Hematopoietic multipotent progenitor cell treated with erythropoietin and hydrocortisone succinate and interleukin-3 and kit ligand, for 4 days (in vitro differentiated cells): ENCODE measurements around the gene MAPK8.

Experiments used
- DNase-seq: peaks from one replicate; pipeline ENCODE4 v3.0.0-alpha.2; 2015

The MAPK8 gene

GRCh38 chr10:48451969-48452878 lies 145.7 kb downstream of the MAPK8 start:
- no peak for DNase-seq

- DNase-seq, result no peak
Observed at GRCh38 chr10:48452879-48453412, 146.5 kb downstream of the MAPK8 start.

DNA sequence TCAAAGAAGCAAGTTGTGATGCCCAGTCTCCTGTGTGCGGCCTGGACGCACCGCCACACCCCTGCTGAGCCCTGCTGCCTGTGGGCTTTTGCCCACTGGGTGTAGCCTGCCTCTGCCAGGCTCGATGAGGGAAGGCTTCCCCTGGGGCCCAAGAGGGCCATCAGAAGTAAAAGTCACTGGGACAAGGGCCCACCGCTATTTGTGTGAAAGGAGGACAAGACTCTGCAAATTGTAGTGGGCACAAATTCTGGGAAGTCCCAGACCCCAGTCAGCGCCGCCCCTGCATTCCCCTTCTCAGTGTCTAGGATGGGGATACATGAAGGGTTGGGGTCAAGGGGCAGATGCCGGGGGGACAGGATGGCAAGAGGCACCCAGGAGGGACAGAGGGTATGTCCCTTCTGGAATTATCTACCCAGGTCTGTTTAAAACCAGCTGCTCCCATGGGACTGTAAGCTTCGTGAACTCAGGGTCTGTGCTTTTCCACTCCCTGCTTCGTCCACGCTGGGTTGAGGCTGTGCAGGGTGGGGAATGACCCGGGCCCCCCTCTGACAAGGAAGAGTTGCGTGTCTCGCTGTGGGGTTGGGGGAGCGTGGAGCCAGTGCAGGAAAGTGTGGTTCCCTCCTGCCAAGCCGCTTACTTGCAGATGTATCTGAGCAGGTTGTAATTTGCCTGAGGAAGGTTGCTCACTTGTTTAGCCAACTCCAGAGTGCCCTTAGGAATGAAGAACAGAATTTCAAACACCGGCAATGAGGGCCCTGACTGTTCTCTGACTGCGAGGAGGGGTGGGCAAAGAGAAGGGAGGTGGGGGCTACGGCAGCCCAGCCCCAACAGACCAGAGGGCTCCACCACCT lies 147.2 kb downstream of the MAPK8 start:
- no peak for DNase-seq

- no peak for DNase-seq
Observed at GRCh38 chr10:48454302-48455054, 148.0 kb downstream of the MAPK8 start.

GRCh38 chr10:48455055-48455391 lies 148.5 kb downstream of the MAPK8 start:
- no peak for DNase-seq

DNA sequence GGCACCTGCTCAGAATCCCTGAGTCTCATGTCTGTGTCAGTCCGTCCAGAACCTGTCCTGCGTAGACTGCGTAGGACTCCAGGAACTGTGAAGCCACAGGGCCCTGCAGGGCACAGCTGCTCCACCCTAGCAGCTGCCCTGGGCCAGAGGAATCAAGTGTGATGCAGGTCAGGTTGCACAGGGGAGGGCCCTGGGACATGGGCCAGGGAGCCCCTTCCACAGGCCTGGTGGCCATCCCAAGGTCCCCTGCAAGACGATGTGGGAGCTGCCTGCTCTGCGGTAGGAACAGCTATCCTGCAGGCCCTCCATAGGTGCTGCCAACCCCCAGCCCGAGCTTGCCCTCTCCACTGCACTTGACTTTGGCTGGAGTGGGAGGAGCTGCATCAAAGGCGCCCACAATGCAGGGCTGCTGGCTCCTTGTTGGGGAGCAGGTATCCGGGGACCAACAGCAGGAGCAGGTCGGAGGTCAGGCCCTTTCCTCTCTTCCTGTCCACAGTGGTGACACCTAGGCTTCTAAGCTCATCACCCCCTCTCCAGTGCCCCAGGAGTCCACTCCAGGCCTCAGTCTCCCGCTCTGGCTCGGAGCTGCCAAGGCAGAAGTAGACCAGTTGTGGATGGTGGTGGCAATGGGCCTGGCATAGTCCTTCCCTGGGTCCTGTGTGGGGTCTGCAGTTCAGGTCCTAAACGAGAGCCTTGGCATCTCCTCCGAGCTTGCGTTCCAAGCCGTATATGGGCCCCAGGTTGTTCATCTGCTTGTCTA lies 149.1 kb downstream of the MAPK8 start:
- DNase-seq, result no peak

DNA sequence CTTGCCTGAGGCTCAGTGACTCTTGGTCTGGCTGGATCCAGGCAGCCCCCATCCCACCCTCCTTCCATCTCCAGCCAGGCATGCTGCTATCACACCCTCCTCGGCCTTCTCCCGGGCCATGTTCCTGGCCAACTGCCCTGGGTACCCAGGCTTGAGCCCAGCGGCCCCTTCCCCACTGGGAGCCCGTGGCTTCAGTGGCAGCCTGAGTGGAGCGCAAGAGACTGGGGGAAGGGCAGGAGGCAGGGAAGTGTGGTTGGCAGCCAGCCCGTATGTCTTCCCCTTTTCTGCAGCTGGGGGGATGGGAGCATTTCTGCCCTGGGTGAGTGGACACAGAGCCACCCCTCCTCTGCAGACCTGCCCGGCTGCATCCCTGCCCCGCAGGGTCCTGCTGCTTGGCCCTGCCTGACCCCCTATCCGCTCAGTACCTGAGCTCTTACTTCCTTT lies 149.9 kb downstream of the MAPK8 start:
- peak; percentile 95 for DNase-seq

GRCh38 chr10:48456808-48457761 lies 150.6 kb downstream of the MAPK8 start:
- DNase-seq, result peak; percentile 53

DNA sequence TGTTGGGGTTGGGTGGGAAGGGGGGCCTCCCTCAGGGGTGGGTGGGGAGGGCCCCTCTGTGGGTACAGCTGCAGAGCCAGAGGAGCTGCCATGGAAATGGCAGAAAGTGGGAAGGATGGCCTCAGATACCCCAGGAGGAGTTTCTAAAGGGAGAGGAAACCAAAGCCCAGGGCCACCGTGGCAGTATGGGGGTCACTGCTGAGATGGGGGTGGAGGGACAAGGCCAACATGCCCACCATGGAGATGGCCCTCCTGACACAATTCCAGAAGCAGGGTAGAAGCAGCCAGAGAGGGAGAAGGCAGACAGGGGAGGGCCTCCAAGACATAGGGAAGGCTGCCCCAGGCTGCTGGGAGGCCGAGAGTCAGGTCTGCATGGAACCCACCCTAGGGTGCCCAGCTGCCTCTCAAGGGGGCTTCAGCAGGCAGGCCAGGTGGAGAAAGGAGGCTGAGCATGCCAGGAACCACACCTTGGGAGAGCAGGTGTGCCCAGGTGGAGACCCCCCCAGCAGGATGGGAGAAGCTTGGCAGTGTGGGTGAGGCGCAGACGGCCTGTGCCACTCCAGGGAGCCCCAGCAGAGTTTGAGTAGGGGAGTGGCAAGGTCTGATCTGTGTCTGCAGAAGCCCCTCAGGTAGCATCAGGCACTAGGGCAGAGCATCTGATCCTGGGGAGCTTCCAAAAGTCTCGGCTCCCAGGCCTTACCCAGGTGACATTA lies 151.6 kb downstream of the MAPK8 start:
- no peak for DNase-seq

DNA sequence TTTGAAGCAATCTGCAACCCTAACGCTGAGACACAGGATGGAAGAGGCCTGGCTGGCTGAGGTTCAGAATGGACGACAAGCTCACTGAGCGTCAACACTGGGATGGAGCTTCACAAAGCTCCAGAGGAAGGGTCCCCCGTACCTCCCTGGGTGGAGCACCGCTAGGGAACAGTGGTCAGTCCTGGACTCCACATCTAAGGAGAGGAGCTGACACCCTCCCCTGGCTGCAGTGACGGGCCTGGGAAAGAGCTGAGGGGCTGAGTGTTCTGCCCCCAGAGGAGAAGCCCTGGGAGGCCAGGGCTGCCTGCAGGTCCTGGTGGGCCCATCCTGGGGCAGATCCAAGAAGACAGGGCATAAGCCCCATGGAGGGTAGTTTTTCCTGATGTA lies 152.2 kb downstream of the MAPK8 start:
- DNase-seq, result no peak

GRCh38 chr10:48459270-48460150 lies 153.0 kb downstream of the MAPK8 start:
- peak; percentile 61 for DNase-seq

- DNase-seq, result peak; percentile 63
Observed at GRCh38 chr10:48460182-48460581, 153.7 kb downstream of the MAPK8 start.

GRCh38 chr10:48461623-48462481 lies 155.4 kb downstream of the MAPK8 start:
- no peak for DNase-seq

- DNase-seq, result no peak
Observed at GRCh38 chr10:48462482-48463020, 156.1 kb downstream of the MAPK8 start.

- DNase-seq, result peak; percentile 81
Observed at GRCh38 chr10:48463318-48464003, 157.0 kb downstream of the MAPK8 start.

DNA sequence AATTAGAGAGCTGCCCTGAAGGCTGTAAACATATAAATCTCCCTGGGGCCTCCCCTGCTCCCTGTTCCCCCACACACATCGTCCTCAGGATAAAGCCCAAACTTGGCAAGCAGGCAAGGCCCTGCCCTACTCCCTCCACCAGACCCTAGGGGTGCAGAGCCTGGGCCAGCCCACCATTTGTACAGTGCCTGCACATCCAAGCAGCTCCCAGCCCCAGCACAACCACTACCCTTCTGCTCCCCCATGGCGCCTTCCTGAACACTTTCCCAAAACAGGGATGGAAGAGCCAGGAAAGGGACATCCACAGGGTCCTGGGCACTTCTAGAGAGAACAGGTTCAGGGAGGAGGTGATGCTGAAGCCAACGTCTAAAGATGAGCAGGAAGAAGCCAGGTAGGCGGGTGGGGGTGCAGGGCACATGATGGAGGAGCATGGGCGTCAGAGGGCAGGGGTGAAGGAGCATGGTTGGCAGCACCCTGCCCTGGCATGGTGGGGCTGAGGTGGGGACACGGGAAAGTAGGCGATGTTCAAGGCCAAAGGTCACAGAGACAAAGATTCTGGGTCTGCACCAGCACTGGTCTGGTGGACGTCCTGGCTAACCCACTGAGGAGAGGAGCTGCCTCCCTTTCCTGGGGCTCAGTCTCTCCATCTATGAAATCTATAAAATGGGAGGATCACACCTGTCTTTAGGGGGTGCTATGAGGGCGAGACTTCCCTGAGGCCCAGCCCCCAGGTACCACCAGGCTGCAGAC lies 157.8 kb downstream of the MAPK8 start:
- DNase-seq, result no peak
